GM12875 (cell line): ENCODE measurements around the gene NIPBL.

Source experiments
- H3K4me3 ChIP-seq: one replicate; pipeline ENCODE4 v1.5.1; 2011; ENCODE audit warnings: low read depth, low read length, control low read depth
- TF ChIP-seq, protein P1 (sequence below): IDR thresholded peaks from 2 replicates; pipeline ENCODE4 v1.5.1; 2011; ENCODE audit warnings: low read depth, mild to moderate bottlenecking, control low read depth, inconsistent platforms, low read length, moderate library complexity, borderline replicate concordance; ENCODE audit not compliant: insufficient read depth

Gene NIPBL

GRCh38 chr5:36932056-36932455 is 55.5 kb downstream of the NIPBL start:
- TF ChIP-seq, protein P1, sequence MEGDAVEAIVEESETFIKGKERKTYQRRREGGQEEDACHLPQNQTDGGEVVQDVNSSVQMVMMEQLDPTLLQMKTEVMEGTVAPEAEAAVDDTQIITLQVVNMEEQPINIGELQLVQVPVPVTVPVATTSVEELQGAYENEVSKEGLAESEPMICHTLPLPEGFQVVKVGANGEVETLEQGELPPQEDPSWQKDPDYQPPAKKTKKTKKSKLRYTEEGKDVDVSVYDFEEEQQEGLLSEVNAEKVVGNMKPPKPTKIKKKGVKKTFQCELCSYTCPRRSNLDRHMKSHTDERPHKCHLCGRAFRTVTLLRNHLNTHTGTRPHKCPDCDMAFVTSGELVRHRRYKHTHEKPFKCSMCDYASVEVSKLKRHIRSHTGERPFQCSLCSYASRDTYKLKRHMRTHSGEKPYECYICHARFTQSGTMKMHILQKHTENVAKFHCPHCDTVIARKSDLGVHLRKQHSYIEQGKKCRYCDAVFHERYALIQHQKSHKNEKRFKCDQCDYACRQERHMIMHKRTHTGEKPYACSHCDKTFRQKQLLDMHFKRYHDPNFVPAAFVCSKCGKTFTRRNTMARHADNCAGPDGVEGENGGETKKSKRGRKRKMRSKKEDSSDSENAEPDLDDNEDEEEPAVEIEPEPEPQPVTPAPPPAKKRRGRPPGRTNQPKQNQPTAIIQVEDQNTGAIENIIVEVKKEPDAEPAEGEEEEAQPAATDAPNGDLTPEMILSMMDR: no peak
- H3K4me3 ChIP-seq: no peak overlapping the region

GRCh38 chr5:36932699-36933098 is 56.1 kb downstream of the NIPBL start:
- no peak overlapping the region for H3K4me3 ChIP-seq
- TF ChIP-seq, protein P1: no peak

GRCh38 chr5:36934740-36935356 is 58.3 kb downstream of the NIPBL start:
- TF ChIP-seq, protein P1: no peak
- no peak overlapping the region for H3K4me3 ChIP-seq

- TF ChIP-seq, protein P1: no peak
- H3K4me3 ChIP-seq: no peak overlapping the region
Measured at GRCh38 chr5:36935805-36936204, 59.2 kb downstream of the NIPBL start.

GRCh38 chr5:36936309-36936708 is 59.7 kb downstream of the NIPBL start:
- no peak overlapping the region for H3K4me3 ChIP-seq
- TF ChIP-seq, protein P1: no peak

GRCh38 chr5:36938129-36938528 is 61.6 kb downstream of the NIPBL start:
- no peak overlapping the region for H3K4me3 ChIP-seq
- TF ChIP-seq, protein P1: no peak

DNA sequence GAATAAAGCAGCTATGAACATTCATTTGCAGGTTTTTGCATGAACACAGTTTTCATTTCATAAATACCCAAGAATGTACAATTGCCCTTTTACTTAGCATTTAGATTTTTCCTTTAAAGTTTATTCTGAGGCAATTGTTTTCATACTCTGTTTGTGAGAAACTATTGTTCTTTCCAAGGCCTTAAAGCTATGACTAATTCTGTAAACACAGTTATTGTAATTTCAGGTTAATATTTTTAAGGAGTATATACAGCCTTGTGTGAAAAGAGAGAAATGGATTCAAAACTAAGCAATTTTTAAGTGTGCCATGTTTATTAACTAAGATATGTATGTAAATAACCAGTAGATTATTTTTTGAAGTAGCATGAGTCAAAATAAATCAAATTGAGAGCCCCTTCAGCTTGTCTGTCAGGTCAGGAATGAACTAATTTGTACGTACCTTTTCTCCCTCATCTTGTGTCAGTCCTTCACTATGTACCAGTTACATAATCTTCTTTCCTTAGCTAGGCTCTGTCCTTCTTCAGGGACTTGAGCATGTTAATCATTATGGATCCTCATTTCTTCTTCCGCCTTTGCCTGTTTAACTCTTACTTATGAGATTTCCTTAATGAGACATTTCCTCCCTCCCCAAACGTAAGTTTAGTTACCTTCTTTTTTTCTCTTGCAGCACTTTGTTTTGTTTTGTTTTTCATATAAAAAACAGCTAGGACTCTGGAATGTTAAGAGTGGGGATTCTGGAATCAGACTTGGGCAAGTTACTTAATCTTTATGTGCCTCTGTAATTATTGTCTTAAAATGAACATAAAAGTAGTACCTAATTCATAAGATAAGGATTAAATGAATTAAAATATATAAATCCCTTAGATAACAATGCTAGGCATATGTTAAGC is 63.6 kb downstream of the NIPBL start:
- TF ChIP-seq, protein P1: no peak
- no peak overlapping the region for H3K4me3 ChIP-seq
